SK-N-SH (cell line): ENCODE results near the gene ZNF780A.

Experiments used
- CTCF ChIP-seq: fragments of 200-600 bp; sonication (generic); IDR thresholded peaks from 2 replicates; pipeline ENCODE4 v1.6.1; 2017; ENCODE audit warnings: antibody characterized with exemption, mild to moderate bottlenecking, moderate library complexity
- EP300 ChIP-seq, 2 experiments: IDR thresholded peaks; 2 replicates each; pipeline versions ENCODE4 v1.4.0 to v1.6.1; 2012; ENCODE audit warnings: borderline replicate concordance in 1 of 2, low read depth in 1 of 2, low read length in 1 of 2
- FOXM1 ChIP-seq: IDR thresholded peaks from 2 replicates; pipeline ENCODE4 v1.4.0; 2012; ENCODE audit warnings: low read depth, mild to moderate bottlenecking
- GABPA ChIP-seq: IDR thresholded peaks from 2 replicates; pipeline ENCODE4 v1.4.0; 2012; ENCODE audit warnings: low read depth, mild to moderate bottlenecking
- POLR2AphosphoS5 ChIP-seq: IDR thresholded peaks from 2 replicates; pipeline ENCODE4 v1.6.1; 2012; ENCODE audit warnings: low read depth, low read length
- RAD21 ChIP-seq: IDR thresholded peaks from 2 replicates; pipeline ENCODE4 v1.6.1; 2012; ENCODE audit warnings: mild to moderate bottlenecking, low read length
- SMC3 ChIP-seq: IDR thresholded peaks from 2 replicates; pipeline ENCODE4 v1.6.1; 2012; ENCODE audit warnings: low read depth, low read length, improper control_type of control experiment
- TCF12 ChIP-seq: IDR thresholded peaks from 2 replicates; pipeline ENCODE4 v1.4.0; 2012
- YY1 ChIP-seq: IDR thresholded peaks from 2 replicates; pipeline ENCODE4 v1.4.0; 2012; ENCODE audit warnings: low read depth, mild to moderate bottlenecking
- TF ChIP-seq, protein P1 (sequence below): fragments of 150-350 bp; IDR thresholded peaks from 2 replicates; pipeline ENCODE4 v1.6.1; 2016; ENCODE audit warnings: mild to moderate bottlenecking, low read depth, low read length
- TF ChIP-seq, protein P2 (sequence below): IDR thresholded peaks from 2 replicates; pipeline ENCODE4; 2012

DNA sequence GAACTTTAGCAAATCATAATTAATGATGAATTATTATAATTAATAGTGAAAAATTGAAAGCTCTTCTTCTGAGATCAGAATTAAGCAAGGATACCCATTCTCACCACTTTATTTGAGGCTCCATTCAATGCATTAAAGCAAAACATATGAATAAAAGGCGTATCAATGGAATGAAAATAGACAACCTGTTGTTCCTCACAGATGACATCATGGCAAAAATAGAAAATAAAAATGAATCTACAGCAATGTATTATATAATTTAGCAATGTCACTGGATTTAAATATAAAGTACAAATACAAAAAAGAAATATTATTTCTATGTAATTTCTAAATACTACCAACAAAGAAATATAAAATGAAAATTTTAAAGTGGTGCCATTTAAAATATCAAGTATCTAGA, 11.1 kb upstream of the ZNF780A start:
- TF ChIP-seq YY1 (no peak), EP300 (IDR thresholded peaks at IDR 0.05; ENCODE audit: borderline replicate concordance in 1 of 2, low read depth in 1 of 2, low read length in 1 of 2) (no peak), SMC3 (no peak), CTCF (no peak), TCF12 (no peak), GABPA (no peak), FOXM1 (no peak), RAD21 (no peak), POLR2AphosphoS5 (no peak)
- TF ChIP-seq, protein P1, sequence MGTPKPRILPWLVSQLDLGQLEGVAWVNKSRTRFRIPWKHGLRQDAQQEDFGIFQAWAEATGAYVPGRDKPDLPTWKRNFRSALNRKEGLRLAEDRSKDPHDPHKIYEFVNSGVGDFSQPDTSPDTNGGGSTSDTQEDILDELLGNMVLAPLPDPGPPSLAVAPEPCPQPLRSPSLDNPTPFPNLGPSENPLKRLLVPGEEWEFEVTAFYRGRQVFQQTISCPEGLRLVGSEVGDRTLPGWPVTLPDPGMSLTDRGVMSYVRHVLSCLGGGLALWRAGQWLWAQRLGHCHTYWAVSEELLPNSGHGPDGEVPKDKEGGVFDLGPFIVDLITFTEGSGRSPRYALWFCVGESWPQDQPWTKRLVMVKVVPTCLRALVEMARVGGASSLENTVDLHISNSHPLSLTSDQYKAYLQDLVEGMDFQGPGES, result no peak
- TF ChIP-seq, protein P2, sequence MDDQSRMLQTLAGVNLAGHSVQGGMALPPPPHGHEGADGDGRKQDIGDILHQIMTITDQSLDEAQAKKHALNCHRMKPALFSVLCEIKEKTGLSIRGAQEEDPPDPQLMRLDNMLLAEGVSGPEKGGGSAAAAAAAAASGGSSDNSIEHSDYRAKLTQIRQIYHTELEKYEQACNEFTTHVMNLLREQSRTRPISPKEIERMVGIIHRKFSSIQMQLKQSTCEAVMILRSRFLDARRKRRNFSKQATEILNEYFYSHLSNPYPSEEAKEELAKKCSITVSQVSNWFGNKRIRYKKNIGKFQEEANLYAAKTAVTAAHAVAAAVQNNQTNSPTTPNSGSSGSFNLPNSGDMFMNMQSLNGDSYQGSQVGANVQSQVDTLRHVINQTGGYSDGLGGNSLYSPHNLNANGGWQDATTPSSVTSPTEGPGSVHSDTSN, result no peak
